NCI-H524 (cell line): ENCODE results near the gene TULP3.
"Not testable (repeated sequence)": the region's sequence is repeated elsewhere in the genome, so short reads cannot be mapped to it uniquely, and the experiment has no call there.

Experiments used
- DNase-seq, 2 experiments: peaks; one replicate each; lab custom pipeline; 2025; lab: John Stamatoyannopoulos, UW

Gene TULP3

DNA sequence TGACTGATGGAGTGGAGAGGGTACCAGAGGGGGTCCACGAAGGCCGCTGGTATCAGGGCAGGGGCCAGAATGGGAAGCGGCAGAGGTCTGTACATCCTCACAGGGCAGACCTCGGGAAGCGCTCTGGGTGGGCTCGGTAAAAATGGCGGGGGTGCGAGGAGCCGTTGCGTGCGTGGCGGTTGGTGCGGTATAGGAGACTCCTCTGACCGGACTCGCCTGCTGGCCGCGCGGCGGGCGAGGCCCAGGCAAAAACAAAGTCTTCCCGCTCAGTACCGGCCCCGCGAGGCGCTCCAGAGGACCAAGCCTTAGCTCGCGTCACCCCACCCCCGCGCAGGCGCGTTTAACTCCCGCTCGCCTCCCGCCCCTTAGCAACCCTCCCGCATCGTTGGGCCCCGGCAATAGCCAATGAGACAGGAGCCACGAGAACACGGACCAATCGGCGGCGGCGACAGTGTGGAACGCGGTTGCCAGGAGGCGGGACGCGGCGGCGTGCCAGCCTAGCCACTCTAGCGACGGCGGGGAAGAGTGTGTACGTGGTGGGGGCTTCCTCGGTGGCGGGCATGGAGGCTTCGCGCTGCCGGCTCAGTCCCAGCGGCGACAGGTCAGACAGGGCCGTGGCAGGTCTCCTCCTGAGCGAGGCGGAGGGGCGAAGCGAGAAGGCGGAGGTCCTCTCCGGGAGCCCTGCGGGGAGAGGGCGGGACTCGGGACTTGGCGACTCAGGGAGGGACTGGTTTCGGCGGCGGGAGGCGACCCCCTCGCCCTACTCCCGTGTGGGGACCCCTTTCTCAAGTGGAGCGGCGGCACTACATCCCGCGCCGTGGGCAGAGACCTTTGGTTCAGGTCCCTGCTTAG lies at the start of gene TULP3:
Gene TULP3 (plus strand): TSS at position 504 of the 852 bp plus-strand sequence. CDS start 57 bp downstream, at position 561.
- DNase-seq: peak; percentile 94 to 96

DNA sequence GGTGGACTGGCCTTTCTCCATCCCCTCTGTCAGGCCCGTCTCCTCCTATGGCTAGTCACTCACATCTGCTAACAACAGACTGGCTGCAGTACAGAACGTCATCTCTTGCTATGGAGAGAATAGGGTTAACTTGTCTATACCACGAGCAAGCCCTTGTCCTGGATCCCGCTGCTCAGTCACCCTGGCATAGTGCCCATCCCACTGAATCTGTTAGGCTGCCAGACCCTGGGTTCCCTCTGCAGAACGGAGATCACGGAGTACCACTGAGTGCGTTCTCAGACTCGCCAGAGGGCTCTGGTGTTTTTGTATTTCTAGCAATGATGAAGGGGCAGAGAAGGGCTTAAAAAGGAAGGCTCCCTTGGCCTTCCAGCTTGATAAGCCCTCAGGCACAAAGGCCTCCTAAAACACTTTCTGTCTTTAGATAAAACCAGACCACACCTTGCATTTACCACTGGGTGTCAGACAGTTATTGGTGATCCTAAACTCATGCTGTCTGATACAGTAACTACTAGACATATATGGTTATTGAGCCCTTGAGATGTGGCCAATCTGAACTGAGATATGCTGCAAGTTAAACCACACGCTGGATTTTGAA lies 49.5 kb upstream of the TULP3 start:
- DNase-seq: no peak

- DNase-seq: no peak
Observed at GRCh38 chr12:2842948-2843347, 47.7 kb upstream of the TULP3 start.

GRCh38 chr12:2844786-2845185 lies 45.9 kb upstream of the TULP3 start:
- no peak for DNase-seq

- DNase-seq: no peak
Observed at GRCh38 chr12:2845280-2845679, 45.4 kb upstream of the TULP3 start.

DNA sequence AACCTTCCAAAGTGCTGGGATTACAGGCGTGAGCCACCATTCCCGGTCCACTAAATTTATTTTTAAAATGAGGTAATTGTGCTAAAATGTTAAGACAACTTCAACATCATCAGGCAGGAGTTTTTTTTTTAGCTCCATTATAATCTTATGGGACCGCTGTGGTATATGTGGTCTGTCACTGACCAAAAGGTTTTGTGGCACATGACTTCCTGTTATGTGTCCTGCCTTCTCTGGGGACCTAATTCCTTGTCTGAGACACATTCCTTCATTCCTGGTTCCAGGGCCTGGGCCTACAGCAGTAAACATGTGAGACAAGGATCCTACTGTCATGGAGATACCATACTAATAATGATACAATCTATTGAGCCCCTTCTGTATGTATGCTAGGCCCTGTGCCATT lies 38.8 kb upstream of the TULP3 start:
- DNase-seq: no peak

- peak; percentile 26 to 57 for DNase-seq
Observed at GRCh38 chr12:2853626-2854025, 37.1 kb upstream of the TULP3 start.

GRCh38 chr12:2854669-2855453 lies 35.8 kb upstream of the TULP3 start:
- no peak for DNase-seq

DNA sequence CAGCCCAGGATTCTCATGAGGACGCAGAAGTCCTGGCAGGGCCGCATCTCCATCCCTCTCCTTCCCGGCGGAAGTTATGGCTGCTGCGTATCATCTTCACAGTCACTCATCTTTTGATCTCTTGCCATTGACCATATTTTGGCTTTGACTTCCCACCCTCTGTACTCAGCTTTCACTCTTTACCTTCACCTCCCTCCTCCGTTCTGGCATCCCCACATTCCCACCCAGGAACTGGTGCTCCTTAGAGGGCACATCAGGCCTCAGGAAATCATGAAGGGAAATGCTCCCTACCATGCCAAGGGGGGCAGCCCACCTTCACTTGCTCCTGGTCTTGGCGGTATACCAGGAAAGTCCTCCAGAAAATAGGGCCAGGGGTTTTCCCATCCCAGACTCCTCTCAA lies 35.1 kb upstream of the TULP3 start:
- no peak for DNase-seq

- no peak for DNase-seq
Observed at GRCh38 chr12:2856051-2856450, 34.6 kb upstream of the TULP3 start.

GRCh38 chr12:2857021-2857431 lies 33.7 kb upstream of the TULP3 start, which contains the start of gene TEX52:
TEX52 (minus strand) TSS chr12:2857039; CDS start chr12:2857026, 13 bp downstream.
- no peak for DNase-seq

DNA sequence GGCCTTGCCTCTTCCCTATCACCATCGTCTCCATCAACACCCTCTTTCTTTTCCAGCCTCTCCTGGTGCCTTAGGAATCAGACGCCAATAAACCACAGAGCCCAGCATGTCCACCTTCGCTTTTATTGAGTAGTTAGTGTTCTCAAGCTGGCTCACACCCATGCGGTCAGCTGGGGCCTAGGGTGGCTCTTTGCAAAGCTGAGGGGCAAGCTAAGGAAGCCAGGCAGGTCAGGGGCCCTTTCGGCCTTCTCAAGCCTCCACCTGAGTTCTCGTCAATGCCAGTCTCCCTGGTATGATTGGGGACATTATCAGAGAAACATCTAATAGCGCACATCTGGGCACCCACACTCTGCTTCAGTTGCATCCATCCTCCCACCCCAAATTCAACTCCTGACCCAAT lies 33.1 kb upstream of the TULP3 start:
- DNase-seq: no peak

DNA sequence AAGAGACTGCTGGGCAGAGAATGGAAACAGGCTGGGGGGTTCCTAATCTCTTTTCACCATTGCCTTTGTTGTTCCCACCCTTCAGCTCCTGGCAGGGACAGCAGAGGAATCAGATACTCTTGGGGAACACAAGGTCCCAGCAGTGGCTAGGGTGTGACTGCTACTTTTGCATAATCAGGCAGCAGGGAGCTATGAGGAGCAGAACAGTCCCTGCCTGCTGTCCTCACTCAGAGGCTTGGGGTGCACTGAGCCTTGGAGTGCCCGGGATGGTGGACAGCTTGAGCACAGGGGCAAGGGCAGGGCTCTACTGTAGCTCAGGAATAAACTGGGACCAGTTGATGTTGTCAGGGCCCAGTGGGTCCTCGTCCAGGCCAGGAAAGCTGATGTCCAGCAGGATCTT lies 32.4 kb upstream of the TULP3 start:
- DNase-seq: no peak

DNA sequence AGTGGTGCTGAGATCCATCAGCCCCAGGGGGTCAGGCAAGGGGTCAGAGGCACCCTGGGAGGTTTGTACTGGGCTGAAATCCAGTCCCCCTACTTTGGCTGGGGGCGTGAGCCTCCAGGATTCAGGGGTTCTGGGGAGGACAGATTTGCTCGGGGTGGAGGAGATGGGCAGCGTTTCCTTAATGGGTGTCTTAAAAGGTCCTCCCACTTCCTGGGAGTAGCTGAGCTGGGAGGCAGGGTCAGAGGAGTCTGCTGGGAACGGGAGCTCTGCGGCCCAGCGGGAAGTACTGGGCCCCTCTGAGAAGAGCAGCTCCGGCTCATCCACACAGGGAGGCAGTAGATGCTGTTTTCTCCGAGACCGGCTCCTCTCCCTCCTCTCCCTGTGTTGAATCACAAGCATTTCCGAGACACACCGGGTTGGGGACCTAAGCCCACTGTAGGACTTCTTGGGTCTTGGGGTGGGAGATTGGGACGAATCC lies 31.7 kb upstream of the TULP3 start:
- no peak for DNase-seq

GRCh38 chr12:2860170-2860569 lies 30.5 kb upstream of the TULP3 start:
- no peak for DNase-seq

DNA sequence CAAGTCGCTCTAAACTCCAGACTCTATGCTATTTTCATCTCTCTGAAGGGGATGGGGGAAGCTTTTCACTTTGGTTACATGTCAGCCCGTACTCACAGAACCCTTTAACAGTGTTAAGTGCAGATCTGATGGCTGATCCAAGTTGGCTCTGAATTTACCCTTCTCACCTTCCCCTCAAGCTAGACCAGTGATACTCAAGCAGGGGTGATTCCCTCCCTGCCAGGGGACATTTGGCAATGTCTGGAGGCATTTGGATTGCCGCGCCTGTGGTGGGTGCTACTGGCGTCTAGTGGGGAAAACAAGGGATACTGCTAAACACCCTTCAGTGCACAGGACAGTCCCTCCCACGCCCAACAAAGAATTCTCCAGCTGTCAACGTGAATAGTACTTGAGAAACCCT lies 27.8 kb upstream of the TULP3 start:
- no peak for DNase-seq

- not testable (repeated sequence) for DNase-seq
Observed at GRCh38 chr12:2863402-2863801, 27.3 kb upstream of the TULP3 start.

GRCh38 chr12:2864198-2864597 lies 26.5 kb upstream of the TULP3 start:
- DNase-seq: no peak

DNA sequence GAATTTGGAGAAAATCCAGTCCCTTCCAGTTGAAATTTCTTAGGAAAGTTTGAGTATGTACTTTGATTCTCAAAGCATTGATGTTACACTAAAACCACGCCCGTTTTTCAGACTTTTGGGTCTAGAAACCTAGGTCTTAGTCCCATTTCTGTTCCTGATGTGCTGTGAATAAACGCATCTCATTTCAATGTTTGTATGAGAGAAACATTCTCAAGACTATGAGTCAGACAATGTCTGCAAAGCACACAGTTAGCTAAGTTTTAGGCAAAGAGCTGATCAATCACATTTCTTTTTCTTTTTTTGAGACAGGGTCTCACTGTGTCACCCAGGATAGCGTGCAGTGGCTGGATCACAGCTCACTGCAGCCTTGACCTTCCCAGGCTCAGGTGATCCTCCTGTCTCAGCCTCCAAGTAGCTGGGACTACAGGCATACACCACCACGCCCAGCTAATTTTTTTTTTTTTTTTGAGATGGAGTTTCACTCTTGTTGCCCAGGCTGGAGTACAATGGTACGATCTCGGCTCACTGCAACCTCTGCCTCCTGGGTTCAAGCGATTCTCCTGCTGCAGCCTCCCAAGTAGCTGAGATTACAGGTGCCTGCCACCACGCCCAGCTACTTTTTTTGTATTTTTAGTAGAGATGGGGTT lies 21.6 kb upstream of the TULP3 start:
- DNase-seq: not testable (repeated sequence)

- DNase-seq: no peak
Observed at GRCh38 chr12:2876431-2877046, 14.2 kb upstream of the TULP3 start.
